ENCODE measurements around the gene LMBRD2.
A peak's percentile ranks its signal among the peaks of the same experiment; 100 is the strongest.
"Not testable (repeated sequence)": the region's sequence is repeated elsewhere in the genome, so short reads cannot be mapped to it uniquely, and the experiment has no call there.

Gene LMBRD2

GRCh38 chr5:36160617-36161016, 8.9 kb upstream of the LMBRD2 start:
- no peak for DNase-seq

GRCh38 chr5:36158144-36158543, 6.5 kb upstream of the LMBRD2 start:
- DNase-seq: peak; percentile 23

- no peak for DNase-seq
Observed at GRCh38 chr5:36156619-36157018, 4.9 kb upstream of the LMBRD2 start.

GRCh38 chr5:36156121-36156601, 4.5 kb upstream of the LMBRD2 start:
- DNase-seq: peak; percentile 84

- DNase-seq: no peak
Observed at GRCh38 chr5:36155291-36155690, 3.6 kb upstream of the LMBRD2 start.

- no peak for DNase-seq
Observed at GRCh38 chr5:36153726-36154125, 2.0 kb upstream of the LMBRD2 start.

- DNase-seq: no peak
Observed at GRCh38 chr5:36153298-36153677, 1.6 kb upstream of the LMBRD2 start.

GRCh38 chr5:36152324-36153297, 924 bp upstream of the LMBRD2 start:
- DNase-seq: no peak

GRCh38 chr5:36150676-36151433, 832 bp downstream of the LMBRD2 start:
- peak; percentile 72 for DNase-seq

- no peak for DNase-seq
Observed at GRCh38 chr5:36147681-36148080, 4.0 kb downstream of the LMBRD2 start.

GRCh38 chr5:36146390-36146789, 5.3 kb downstream of the LMBRD2 start:
- no peak for DNase-seq

GRCh38 chr5:36145311-36145710, 6.4 kb downstream of the LMBRD2 start:
- DNase-seq: no peak

- no peak for DNase-seq
Observed at GRCh38 chr5:36138900-36139683, 12.6 kb downstream of the LMBRD2 start.

GRCh38 chr5:36136581-36136980, 15.1 kb downstream of the LMBRD2 start:
- DNase-seq: no peak

- DNase-seq: no peak
Observed at GRCh38 chr5:36135988-36136387, 15.7 kb downstream of the LMBRD2 start.

GRCh38 chr5:36133009-36133408, 18.7 kb downstream of the LMBRD2 start:
- DNase-seq: not testable (repeated sequence)

GRCh38 chr5:36129666-36130065, 22.0 kb downstream of the LMBRD2 start:
- not testable (repeated sequence) for DNase-seq

GRCh38 chr5:36128795-36129194, 22.9 kb downstream of the LMBRD2 start:
- DNase-seq: no peak

GRCh38 chr5:36125868-36126267, 25.8 kb downstream of the LMBRD2 start:
- no peak for DNase-seq

GRCh38 chr5:36111238-36111637, 40.4 kb downstream of the LMBRD2 start:
- DNase-seq: no peak

- no peak for DNase-seq
Observed at GRCh38 chr5:36108758-36109460, 42.8 kb downstream of the LMBRD2 start.

GRCh38 chr5:36105819-36106218, 45.9 kb downstream of the LMBRD2 start:
- no peak for DNase-seq
